GM12878 (cell line): ENCODE data around the gene PREB. TPM values are rescaled to one million over a fixed set of nuclear protein-coding genes. Genes with fewer than 3 reads are reported as not detected.

Experiments
- ATAC-seq: fragments of 200-7000 bp; cut with Tn5 transposase; 3 replicates; pipeline ENCODE4 v1.9.1; 2020; ENCODE audit warnings: mild to moderate bottlenecking, moderate library complexity
- BruUV-seq: library from RNA; stranded (reverse); fragments of 400-500 nt; replicated peaks from 2 replicates; lab custom pipeline; 2021; lab: Mats Ljungman, UMichigan
- CTCF ChIA-PET: fragments of 300-600 bp; sonication (Branson Sonifier 250); formaldehyde crosslinking; extraction: SDS; loops from one replicate; lab custom pipeline; 2021; ENCODE audit warnings: inconsistent platforms; lab: Yijun Ruan, JAX
- POLR2A ChIA-PET: fragments of 350-600 bp; formaldehyde crosslinking; extraction: SDS; loops from one replicate; lab custom pipeline; 2021; ENCODE audit warnings: inconsistent platforms; lab: Charles Lee
- RAD21 ChIA-PET: fragments of 300-600 bp; sonication (Branson Sonifier 250); formaldehyde crosslinking; loops from one replicate; lab custom pipeline; 2023; ENCODE audit warnings: antibody characterized with exemption; ENCODE audit not compliant: unreplicated experiment; lab: Charles Lee
- SMC1A ChIA-PET: fragments of 300-600 bp; sonication (Branson Sonifier 250); formaldehyde crosslinking; loops from one replicate; lab custom pipeline; 2023; ENCODE audit not compliant: unreplicated experiment, uncharacterized antibody; lab: Charles Lee
- DNase-seq: peaks from one replicate; pipeline ENCODE4 v3.0.0-alpha.2; 2011; ENCODE audit warnings: low read depth, low spot score
- FAIRE-seq: peaks from 3 replicates; lab custom pipeline; 2011; peaks lifted over from hg19 to GRCh38; lab: Jason Lieb, UNC
- H2AFZ ChIP-seq: 2 replicates; pipeline ENCODE4 v1.6.0; 2011; ENCODE audit warnings: low read depth, low read length, control low read depth; ENCODE audit not compliant: control insufficient read depth
- H3K27ac ChIP-seq: 2 replicates; pipeline ENCODE4 v1.5.1; 2011; ENCODE audit warnings: control low read depth; ENCODE audit not compliant: control insufficient read depth, insufficient read depth
- H3K27me3 ChIP-seq, 2 experiments: replicated peaks in 1 of 2; 2 replicates each; pipeline versions ENCODE4 v1.6.0 to v1.6.1; 2011; ENCODE audit warnings: low read length in 1 of 2; ENCODE audit not compliant: control insufficient read depth in 2 of 2, insufficient read depth in 2 of 2
- H3K36me3 ChIP-seq, 2 experiments: 2 replicates each; pipeline ENCODE4 v1.5.1; 2011; ENCODE audit warnings: low read length in 1 of 2; ENCODE audit not compliant: control insufficient read depth in 2 of 2, insufficient read depth in 2 of 2
- H3K4me1 ChIP-seq: 2 replicates; pipeline ENCODE4 v1.6.1; 2011; ENCODE audit warnings: mild to moderate bottlenecking, low read length, moderate library complexity, mixed read lengths; ENCODE audit not compliant: control insufficient read depth, insufficient read depth
- H3K4me2 ChIP-seq: 2 replicates; pipeline ENCODE4 v1.6.0; 2011; ENCODE audit warnings: control low read depth; ENCODE audit not compliant: control insufficient read depth, insufficient read depth
- H3K4me3 ChIP-seq: fragments of 200-600 bp; sonication (generic); 2 replicates; pipeline ENCODE4 v1.5.1; 2016
- H3K79me2 ChIP-seq: 2 replicates; pipeline ENCODE4 v1.6.0; 2011; ENCODE audit warnings: low read length; ENCODE audit not compliant: control insufficient read depth, insufficient read depth
- H3K9ac ChIP-seq: 2 replicates; pipeline ENCODE4 v1.8.0; 2011; ENCODE audit warnings: low read length, control low read depth, mixed read lengths; ENCODE audit not compliant: control insufficient read depth, insufficient read depth
- H3K9me3 ChIP-seq: replicated peaks from 3 replicates; pipeline ENCODE4 v1.5.1; 2011; ENCODE audit warnings: mild to moderate bottlenecking, low read length; ENCODE audit not compliant: control insufficient read depth, insufficient read depth
- H4K20me1 ChIP-seq: 2 replicates; pipeline ENCODE4 v1.6.0; 2011; ENCODE audit not compliant: control insufficient read depth, insufficient read depth
- BRCA1 ChIP-seq: IDR thresholded peaks from 2 replicates; pipeline ENCODE4 v1.6.1; 2011; ENCODE audit warnings: low read depth, low read length, improper control_type of control experiment
- CREM ChIP-seq: IDR thresholded peaks from 2 replicates; pipeline ENCODE4 v1.6.1; 2014; ENCODE audit warnings: antibody characterized with exemption, low read depth
- ESRRA ChIP-seq: IDR thresholded peaks from 2 replicates; pipeline ENCODE4 v1.6.1; 2012; ENCODE audit warnings: mild to moderate bottlenecking, low read length, improper control_type of control experiment
- FOXM1 ChIP-seq: IDR thresholded peaks from 2 replicates; pipeline ENCODE4 v1.6.1; 2012; ENCODE audit warnings: low read depth, mild to moderate bottlenecking, inconsistent platforms, low read length, moderate library complexity
- HCFC1 ChIP-seq: fragments of 150-350 bp; IDR thresholded peaks from 2 replicates; pipeline ENCODE4 v1.6.1; 2014; ENCODE audit warnings: low read length
- IKZF2 ChIP-seq, 2 experiments: fragments of 450-650 bp; IDR thresholded peaks; 2 replicates each; pipeline ENCODE4 v1.6.1; 2017; ENCODE audit warnings: mild to moderate bottlenecking in 2 of 2, moderate library complexity in 2 of 2
- MTA3 ChIP-seq: IDR thresholded peaks from 2 replicates; pipeline ENCODE4 v1.6.1; 2012; ENCODE audit warnings: low read length, inconsistent platforms, borderline replicate concordance
- NKRF ChIP-seq: fragments of 450-650 bp; conservative IDR thresholded peaks from 2 replicates; pipeline ENCODE4 v1.6.1; 2017; ENCODE audit warnings: mild to moderate bottlenecking, moderate library complexity
- NRF1 ChIP-seq: conservative IDR thresholded peaks from 2 replicates; pipeline ENCODE4 v1.6.1; 2011; ENCODE audit warnings: mild to moderate bottlenecking, low read depth, low read length, improper control_type of control experiment
- PKNOX1 ChIP-seq: fragments of 450-650 bp; IDR thresholded peaks from 2 replicates; pipeline ENCODE4 v1.6.1; 2016; ENCODE audit warnings: mild to moderate bottlenecking
- RELA ChIP-seq: fragments of 450-650 bp; IDR thresholded peaks from 2 replicates; pipeline ENCODE4 v1.8.0; 2014; ENCODE audit warnings: borderline replicate concordance; ENCODE audit not compliant: partially characterized antibody
- SRF ChIP-seq, 2 experiments: IDR thresholded peaks; 2 replicates each; pipeline ENCODE4 v1.6.1; 2011; ENCODE audit warnings: low read depth in 2 of 2, low read length in 2 of 2, mild to moderate bottlenecking in 1 of 2, moderate library complexity in 1 of 2
- USF2 ChIP-seq: IDR thresholded peaks from 2 replicates; pipeline ENCODE4 v1.6.1; 2011; ENCODE audit warnings: low read depth, low read length, improper control_type of control experiment, borderline replicate concordance
- ZZZ3 ChIP-seq: IDR thresholded peaks from 2 replicates; pipeline ENCODE4 v1.6.1; 2011; ENCODE audit warnings: low read depth; ENCODE audit not compliant: control insufficient read depth, insufficient read length
- WGBS: methylation state at CpG from one replicate; pipeline ENCODE4 v1.1.6; 2016; ENCODE audit warnings: low lambda C conversion rate; ENCODE audit not compliant: insufficient replicate concordance, insufficient coverage; ENCODE audit errors: missing lambda C conversion rate; 5-methylcytosine and 5-hydroxymethylcytosine counted together
- in situ Hi-C: fragments of 300-500 bp; cut with MboI; formaldehyde crosslinking; loops from 9 replicates; pipeline ENCODE4 v1.14.3; 2018; ENCODE audit warnings: mixed read lengths
- intact Hi-C: fragments of 100-400 bp; cut with micrococcal nuclease; formaldehyde crosslinking; loops from one replicate; pipeline ENCODE4 v1.14.2; 2022; ENCODE audit not compliant: unreplicated experiment
- polyA plus RNA-seq, 11 experiments: library from polyadenylated mRNA; depleted of rRNA in 4 of 11; unstranded in 6 of 11; stranded (reverse) in 5 of 11; fragments of >200 nt; fragmentation: Nextera tagmentation in 4 of 11; fragmentation: Illumina TruSeq in 1 of 11; extraction: Ambion mirVana in 4 of 11; extraction: Trizol in 1 of 11; gene quantifications; 1 replicate in 1 of 11; 2 replicates in 10 of 11; pipeline versions ENCODE4 v1.2.1 to v1.2.3, GENCODE V29; 2011 to 2016; ENCODE audit warnings: inconsistent platforms in 2 of 11, missing spikeins in 2 of 11, low read depth in 1 of 11
- total RNA-seq, 4 experiments: library from RNA; depleted of rRNA in 3 of 4; stranded (reverse); fragments of >200 nt in 3 of 4; fragmentation: Illumina TruSeq in 1 of 4; extraction: Trizol in 1 of 4; gene quantifications; 2 replicates each; pipeline versions ENCODE4 v1.2.1 to v1.2.3, GENCODE V29; 2013 to 2021

PREB gene
- total and polyA plus RNA-seq, 10 of the 15 experiments (the other 5 are each of a cell fraction or from before 2014, with no cell fraction given), result 26.3 to 101 (median 52.7) TPM

- Histone ChIP-seq H3K9me3 (no peaks in the 10 kb centered on the region), H3K4me2 (no peak overlapping the region), H3K4me1 (peaks cover 5% of the 10 kb centered on the region; the same call in 1 of the 2 replicates), H3K79me2 (no peaks in the 10 kb centered on the region), H3K27ac (no peak overlapping the region), H3K4me3 (no peak overlapping the region), H3K27me3 (peaks cover 0 to 3% of the 10 kb centered on the region in 2 experiments; a peak in 1 of 4 replicates), H2AFZ (no peak overlapping the region), H4K20me1 (no peaks in the 10 kb centered on the region), H3K36me3 (no peaks in the 10 kb centered on the region; a peak in 1 of 4 replicates), H3K9ac (no peak overlapping the region)
- in situ Hi-C loops (no loop called here), intact Hi-C loops (no loop called here)
- BruUV-seq, result no TSS peak
- no peak for TF ChIP-seq MTA3
- TF ChIP-seq ZZZ3, result no peak
- no peak for TF ChIP-seq NKRF
- no peak for TF ChIP-seq RELA
- TF ChIP-seq HCFC1, result no peak
- no peak for TF ChIP-seq IKZF2 (IDR thresholded peaks at IDR 0.05)
- TF ChIP-seq FOXM1, result no peak
- no peak for TF ChIP-seq ESRRA
- TF ChIP-seq PKNOX1, result no peak
- TF ChIP-seq CREM, result no peak
- no peak for TF ChIP-seq USF2
- no peak for TF ChIP-seq NRF1
- no peak for TF ChIP-seq SRF (IDR thresholded peaks at IDR 0.05; ENCODE audit: low read depth in 2 of 2, low read length in 2 of 2)
- no peak for TF ChIP-seq BRCA1
- no peak for ATAC-seq
- ChIA-PET RAD21 (no interaction called here), POLR2A (interaction anchor here (1.3 kb wide), 1 partner anchor 8 kb away, joined by 5 read pairs; no protein-coding TSS in a partner anchor), SMC1A (interaction anchor here (0.6 to 1.7 kb wide), 4 partner anchors 22 to 413 kb away, joined by 3 to 6 read pairs (median 4); no protein-coding TSS in a partner anchor), CTCF (interaction anchor here (1.2 to 1.7 kb wide), 2 partner anchors 8 to 11 kb away, joined by 4 to 5 read pairs; no protein-coding TSS in a partner anchor)
- DNase-seq, result no peak
- no peak for FAIRE-seq
- WGBS, result 84% methylated on average over 2 of the region's 3 CpGs
These were observed 9.3 kb downstream of the PREB start for GRCh38 chr2:27125104-27125503.
